GM23248 (cell line): ENCODE measurements around the gene PRKAB1.

Experiments used
- EZH2 ChIP-seq: fragments of 200-600 bp; sonication (generic); IDR thresholded peaks from 2 replicates; pipeline ENCODE4 v1.6.1; 2018; ENCODE audit warnings: antibody characterized with exemption, mild to moderate bottlenecking; ENCODE audit not compliant: insufficient read depth, poor library complexity, severe bottlenecking
- EZH2phosphoT487 ChIP-seq: fragments of 200-600 bp; sonication (generic); IDR thresholded peaks from 2 replicates; pipeline ENCODE4 v1.6.1; 2018; ENCODE audit warnings: antibody characterized with exemption, moderate library complexity, mild to moderate bottlenecking, low read depth; ENCODE audit not compliant: insufficient read depth

DNA sequence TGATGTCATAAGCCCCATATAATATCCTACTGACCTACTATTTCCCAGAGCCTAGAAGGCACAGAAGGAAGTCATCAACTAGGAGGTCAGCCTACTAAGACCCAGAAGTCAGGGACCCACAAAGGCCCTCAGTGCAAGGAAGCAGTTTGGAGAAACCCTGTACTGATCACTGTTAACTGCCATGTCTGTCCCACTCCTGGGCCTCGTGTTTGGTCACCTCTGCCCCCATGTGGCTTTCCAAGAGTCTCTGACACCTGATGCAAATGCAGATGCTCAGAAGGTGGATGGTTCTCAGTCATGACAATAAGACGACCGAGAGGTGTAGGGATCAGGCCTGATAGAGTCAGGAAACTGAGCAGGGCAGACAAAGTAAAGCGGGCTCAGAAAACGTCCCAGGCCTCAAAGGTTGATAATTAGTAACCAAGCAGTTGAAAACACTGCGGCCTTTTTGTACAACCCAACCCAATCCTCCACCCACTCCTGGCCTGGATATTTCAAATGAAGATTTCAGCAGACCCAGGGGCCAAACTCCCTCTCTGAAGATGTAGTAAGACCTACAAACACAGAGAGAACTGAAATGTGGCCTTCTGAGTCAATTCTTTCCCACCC, 23.4 kb downstream of the PRKAB1 start:
- no peak for TF ChIP-seq EZH2
- no peak for TF ChIP-seq EZH2phosphoT487
